Measurements from ENCODE around the gene GNPTG.

The GNPTG gene

GRCh38 chr16:1363501-1364041 lies 11.8 kb downstream of the GNPTG start:
- DNase-seq (ENCODE audit: low spot score in 2 of 2) (peak; percentile 59), ATAC-seq (replicated peaks; ENCODE audit: extremely low read depth, poor library complexity, severe bottlenecking) (peak; percentile 92)
- H3K36me3 Mint-ChIP-seq (ENCODE audit: insufficient read depth), result peaks cover 29% of the 10 kb centered on the region
- no peaks in the 10 kb centered on the region for H3K9me3 Mint-ChIP-seq
- no peaks in the 10 kb centered on the region for H3K4me1 Mint-ChIP-seq
- H3K27ac Mint-ChIP-seq (ENCODE audit: low read depth), result no peak overlapping the region
- H3K27me3 Mint-ChIP-seq, result no peaks in the 10 kb centered on the region
- H3K4me3 Mint-ChIP-seq, result no peak overlapping the region

DNA sequence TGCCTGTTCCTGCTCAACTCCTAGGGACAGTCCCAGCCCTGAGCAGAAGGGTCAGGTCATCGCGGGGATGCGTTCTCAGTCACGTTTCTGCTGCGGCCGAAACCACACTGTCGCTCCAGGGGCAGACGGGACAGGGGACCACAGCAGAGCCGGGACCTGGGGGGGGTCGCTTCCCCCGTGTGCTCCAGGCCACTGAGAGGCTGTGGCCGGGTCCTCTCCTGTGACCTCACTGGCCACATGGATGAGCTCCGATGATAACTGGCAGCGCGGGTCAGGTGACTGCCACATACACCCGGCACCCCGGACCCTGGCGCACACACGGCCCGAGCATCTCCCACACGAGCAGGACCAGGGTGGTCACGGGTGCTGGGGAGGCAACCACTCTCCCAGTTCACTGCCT lies 12.8 kb downstream of the GNPTG start:
- H3K27me3 Mint-ChIP-seq, result no peaks in the 10 kb centered on the region
- no peaks in the 10 kb centered on the region for H3K4me1 Mint-ChIP-seq
- no peak overlapping the region for H3K4me3 Mint-ChIP-seq
- DNase-seq (ENCODE audit: low spot score in 2 of 2) (no peak), ATAC-seq (replicated peaks; ENCODE audit: extremely low read depth, poor library complexity, severe bottlenecking) (no peak)
- H3K27ac Mint-ChIP-seq (ENCODE audit: low read depth), result no peak overlapping the region
- H3K36me3 Mint-ChIP-seq (ENCODE audit: insufficient read depth), result peaks cover 34% of the 10 kb centered on the region
- H3K9me3 Mint-ChIP-seq, result no peaks in the 10 kb centered on the region

DNA sequence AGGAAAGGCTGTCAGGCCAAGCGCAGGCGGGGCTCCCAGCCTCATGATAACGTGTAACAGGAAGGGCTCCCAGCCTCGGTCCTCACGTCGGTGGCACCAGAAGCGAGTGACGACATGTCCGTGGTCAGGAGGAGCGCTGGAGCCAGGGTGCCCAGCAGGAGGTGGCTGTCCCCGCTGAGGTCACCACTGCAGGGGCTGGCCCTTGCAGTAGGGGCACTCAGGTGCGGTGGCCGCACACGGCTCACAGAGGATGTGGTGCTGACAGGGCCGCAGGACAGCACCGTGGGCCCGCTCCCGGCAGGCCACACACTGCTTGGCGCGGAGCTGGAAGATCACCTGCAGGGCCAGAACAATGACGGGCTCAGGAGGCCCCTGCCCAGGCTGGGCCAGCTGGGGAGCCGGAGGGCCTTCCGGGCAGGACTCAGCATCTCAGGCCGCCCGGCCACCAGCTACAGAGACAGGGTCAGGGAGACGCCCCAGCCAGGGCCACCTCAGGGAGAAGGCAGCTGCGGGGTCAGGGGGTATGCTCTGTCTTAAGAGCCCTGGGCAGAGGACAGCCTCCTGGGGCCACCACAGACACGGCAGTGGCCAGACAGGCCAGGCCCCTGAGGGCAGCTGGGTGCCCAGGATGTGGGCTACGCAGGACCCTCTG lies 14.5 kb downstream of the GNPTG start:
- Mint-ChIP-seq H3K36me3 (ENCODE audit: insufficient read depth) (peaks cover 40% of the 10 kb centered on the region), H3K27ac (ENCODE audit: low read depth) (peak overlapping the region; percentile 83), H3K4me1 (no peaks in the 10 kb centered on the region), H3K4me3 (no peak overlapping the region), H3K9me3 (no peaks in the 10 kb centered on the region), H3K27me3 (no peaks in the 10 kb centered on the region)
- DNase-seq (ENCODE audit: low spot score in 2 of 2) (no peak), ATAC-seq (replicated peaks; ENCODE audit: extremely low read depth, poor library complexity, severe bottlenecking) (no peak)

DNA sequence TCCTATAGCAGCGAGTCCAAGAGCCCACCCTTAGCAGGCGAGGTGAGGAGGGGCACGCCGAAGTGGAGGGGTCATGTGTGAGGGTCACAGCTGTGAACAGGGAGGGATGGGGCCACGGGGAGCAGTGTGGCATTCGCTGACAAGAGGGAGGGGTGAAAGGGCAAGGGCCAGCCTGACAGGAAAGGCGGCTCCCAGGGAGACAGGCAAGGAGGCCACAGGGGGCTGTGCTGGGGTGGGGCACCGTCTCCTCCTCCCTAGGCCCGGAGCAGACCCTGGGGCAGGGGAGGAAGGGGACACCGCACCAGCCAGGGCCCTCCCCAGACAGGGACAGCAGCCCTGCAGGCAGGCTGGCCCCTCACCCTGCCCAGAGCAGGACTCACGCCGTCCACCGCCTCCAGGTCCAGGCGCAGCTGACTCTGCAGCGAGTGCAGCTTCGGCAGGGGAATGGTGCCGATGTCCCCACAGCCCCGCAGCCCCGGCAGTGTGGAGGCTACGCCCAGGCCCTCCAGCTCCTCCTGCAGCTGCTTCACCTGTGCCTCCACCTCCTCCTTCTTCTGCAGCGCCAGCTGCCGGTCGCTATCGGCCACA lies 15.1 kb downstream of the GNPTG start:
- H3K36me3 Mint-ChIP-seq (ENCODE audit: insufficient read depth), result peaks cover 40% of the 10 kb centered on the region
- no peaks in the 10 kb centered on the region for H3K9me3 Mint-ChIP-seq
- no peak for DNase-seq (ENCODE audit: low spot score in 2 of 2)
- no peak for ATAC-seq (replicated peaks; ENCODE audit: extremely low read depth, poor library complexity, severe bottlenecking)
- no peaks in the 10 kb centered on the region for H3K27me3 Mint-ChIP-seq
- H3K4me3 Mint-ChIP-seq, result no peak overlapping the region
- no peak overlapping the region for H3K27ac Mint-ChIP-seq (ENCODE audit: low read depth)
- no peaks in the 10 kb centered on the region for H3K4me1 Mint-ChIP-seq

DNA sequence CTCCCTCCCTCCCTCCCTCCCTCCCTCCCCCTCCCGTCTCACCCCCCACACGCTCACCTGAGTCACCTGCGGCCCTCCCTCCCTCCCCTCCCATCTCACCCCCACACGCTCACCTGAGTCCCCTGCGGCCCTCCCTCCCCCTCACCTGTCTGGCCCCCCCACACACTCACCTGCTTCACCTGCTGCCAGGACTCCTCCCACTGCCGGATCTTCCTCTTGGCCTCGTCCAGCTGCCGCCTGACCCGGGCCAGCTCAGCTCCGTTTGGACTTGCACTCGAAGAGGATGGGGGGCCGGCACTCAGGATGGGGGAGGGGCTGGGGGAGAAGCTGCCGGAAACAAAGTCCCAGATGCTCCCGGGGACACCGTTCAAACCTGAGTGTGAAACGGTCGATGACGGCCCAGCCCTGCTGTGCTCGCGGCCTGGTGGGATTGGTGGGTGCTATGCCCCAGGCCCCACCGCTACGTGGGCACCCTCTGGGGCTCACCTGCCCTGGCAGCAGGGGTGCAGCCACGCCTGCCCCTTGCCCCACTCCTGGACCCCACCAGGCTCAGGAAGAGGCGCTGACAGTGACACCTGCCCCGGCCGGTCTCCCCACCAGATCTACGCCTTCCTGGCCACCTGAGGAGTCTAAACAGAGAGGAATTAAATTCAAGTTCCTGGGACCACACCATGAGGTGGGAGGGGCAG lies 15.9 kb downstream of the GNPTG start:
- no peaks in the 10 kb centered on the region for H3K4me1 Mint-ChIP-seq
- no peaks in the 10 kb centered on the region for H3K9me3 Mint-ChIP-seq
- no peak for DNase-seq (ENCODE audit: low spot score in 2 of 2)
- H3K4me3 Mint-ChIP-seq, result no peak overlapping the region
- no peak overlapping the region for H3K27ac Mint-ChIP-seq (ENCODE audit: low read depth)
- no peak for ATAC-seq (replicated peaks; ENCODE audit: extremely low read depth, poor library complexity, severe bottlenecking)
- H3K27me3 Mint-ChIP-seq, result no peaks in the 10 kb centered on the region
- peaks cover 40% of the 10 kb centered on the region for H3K36me3 Mint-ChIP-seq (ENCODE audit: insufficient read depth)

DNA sequence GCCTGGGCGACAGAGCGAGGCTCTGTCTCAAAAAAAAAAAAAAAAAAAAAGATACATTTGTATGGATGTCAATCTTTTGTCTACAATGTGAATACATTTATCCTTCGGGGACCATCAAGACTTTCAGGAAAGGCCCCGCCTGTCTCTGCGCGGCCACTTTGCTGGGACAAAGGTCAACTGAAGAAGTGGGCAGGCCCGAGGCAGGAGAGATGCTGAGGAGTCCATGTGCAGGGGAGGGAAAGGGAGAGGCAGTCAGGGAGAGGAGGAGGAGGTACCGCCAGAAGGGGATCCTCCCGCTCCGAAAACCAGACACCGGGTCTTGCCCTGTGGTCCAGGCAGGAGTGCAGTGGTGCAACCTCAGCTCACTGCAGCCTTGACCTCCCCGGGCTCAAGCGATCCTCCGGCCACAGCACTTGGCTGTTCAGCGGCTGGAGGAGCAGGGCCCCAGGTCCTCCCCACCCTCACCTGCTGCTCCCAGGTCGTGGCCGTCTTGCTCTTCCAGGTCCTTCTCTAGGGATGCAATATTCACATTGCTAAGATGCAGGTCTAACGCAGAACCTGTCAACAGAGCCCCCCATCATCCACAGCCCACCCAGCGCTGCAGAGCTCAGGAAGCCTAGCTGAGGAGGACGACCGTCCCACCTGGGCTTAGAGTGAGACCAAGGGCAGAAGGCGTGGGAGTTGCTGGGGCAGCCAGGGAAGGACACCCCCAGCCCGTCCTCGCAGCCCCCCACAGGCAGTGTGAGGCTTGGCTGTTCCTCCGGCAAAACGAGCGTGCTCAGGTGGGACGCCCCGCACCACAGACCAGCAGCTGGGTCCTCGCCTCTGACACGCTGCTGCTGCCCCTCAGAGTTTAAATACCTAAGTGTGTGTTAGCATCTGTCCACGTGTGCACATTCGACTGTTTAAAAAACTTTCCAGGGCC lies 19.6 kb downstream of the GNPTG start:
- H3K4me3 Mint-ChIP-seq, result no peak overlapping the region
- no peaks in the 10 kb centered on the region for H3K27me3 Mint-ChIP-seq
- H3K36me3 Mint-ChIP-seq (ENCODE audit: insufficient read depth), result peaks cover 27% of the 10 kb centered on the region
- ATAC-seq (replicated peaks; ENCODE audit: extremely low read depth, poor library complexity, severe bottlenecking), result no peak
- DNase-seq (ENCODE audit: low spot score in 2 of 2), result no peak
- H3K9me3 Mint-ChIP-seq, result no peaks in the 10 kb centered on the region
- H3K27ac Mint-ChIP-seq (ENCODE audit: low read depth), result peak overlapping the region; percentile 59
- no peaks in the 10 kb centered on the region for H3K4me1 Mint-ChIP-seq

- DNase-seq (ENCODE audit: low spot score in 2 of 2) (no peak), ATAC-seq (replicated peaks; ENCODE audit: extremely low read depth, poor library complexity, severe bottlenecking) (no peak)
- peaks cover 25% of the 10 kb centered on the region for H3K36me3 Mint-ChIP-seq (ENCODE audit: insufficient read depth)
- H3K27me3 Mint-ChIP-seq, result no peaks in the 10 kb centered on the region
- H3K9me3 Mint-ChIP-seq, result no peaks in the 10 kb centered on the region
- no peak overlapping the region for H3K27ac Mint-ChIP-seq (ENCODE audit: low read depth)
- H3K4me3 Mint-ChIP-seq, result no peak overlapping the region
- H3K4me1 Mint-ChIP-seq, result no peaks in the 10 kb centered on the region
These were observed 20.7 kb downstream of the GNPTG start for GRCh38 chr16:1372292-1372950.

GRCh38 chr16:1374418-1375297 lies 22.9 kb downstream of the GNPTG start:
- H3K4me1 Mint-ChIP-seq, result peaks cover 15% of the 10 kb centered on the region
- ATAC-seq (replicated peaks; ENCODE audit: extremely low read depth, poor library complexity, severe bottlenecking), result no peak
- peak overlapping the region; percentile 74 for H3K27ac Mint-ChIP-seq (ENCODE audit: low read depth)
- no peaks in the 10 kb centered on the region for H3K9me3 Mint-ChIP-seq
- no peak overlapping the region for H3K4me3 Mint-ChIP-seq
- H3K36me3 Mint-ChIP-seq (ENCODE audit: insufficient read depth), result peaks cover 18% of the 10 kb centered on the region
- DNase-seq (ENCODE audit: low spot score in 2 of 2), result no peak
- H3K27me3 Mint-ChIP-seq, result no peaks in the 10 kb centered on the region

GRCh38 chr16:1375298-1375640 lies 23.5 kb downstream of the GNPTG start:
- DNase-seq (ENCODE audit: low spot score in 2 of 2) (no peak), ATAC-seq (replicated peaks; ENCODE audit: extremely low read depth, poor library complexity, severe bottlenecking) (no peak)
- no peak overlapping the region for H3K27ac Mint-ChIP-seq (ENCODE audit: low read depth)
- peaks cover 18% of the 10 kb centered on the region for H3K36me3 Mint-ChIP-seq (ENCODE audit: insufficient read depth)
- no peaks in the 10 kb centered on the region for H3K9me3 Mint-ChIP-seq
- H3K4me1 Mint-ChIP-seq, result peaks cover 20% of the 10 kb centered on the region
- H3K4me3 Mint-ChIP-seq, result no peak overlapping the region
- H3K27me3 Mint-ChIP-seq, result no peaks in the 10 kb centered on the region

DNA sequence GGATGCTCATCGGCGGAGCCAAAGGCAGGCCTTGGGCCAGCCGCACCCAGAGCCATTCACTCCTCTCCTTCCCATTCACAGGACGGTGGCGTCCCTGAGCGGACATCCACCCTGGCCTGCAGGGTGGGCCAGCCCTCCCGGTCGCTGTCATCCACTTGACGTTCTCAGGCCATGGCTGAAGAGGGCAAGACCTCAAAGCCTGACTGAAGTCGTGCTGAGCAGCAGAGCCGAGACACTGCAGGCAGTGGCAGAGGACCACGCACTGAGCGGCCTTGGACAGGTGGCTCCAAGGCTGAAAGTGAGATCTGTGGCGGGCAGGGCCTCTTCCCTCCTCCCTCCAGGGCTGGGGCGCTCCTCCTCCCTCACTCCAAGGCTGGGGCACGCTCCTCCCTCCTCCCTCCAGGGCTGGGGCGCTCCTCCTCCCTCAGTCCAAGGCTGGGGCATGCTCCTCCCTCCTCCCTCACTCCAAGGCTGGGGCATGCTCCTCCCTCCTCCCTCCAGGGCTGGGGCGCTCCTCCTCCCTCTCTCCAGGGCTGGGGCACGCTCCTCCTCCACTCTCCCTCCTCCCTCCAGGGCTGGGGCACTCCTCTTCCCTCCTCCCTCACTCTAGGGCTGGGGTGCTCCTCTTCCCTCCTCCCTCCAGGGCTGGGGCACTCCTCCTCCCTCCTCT lies 24.1 kb downstream of the GNPTG start:
- Mint-ChIP-seq H3K27ac (ENCODE audit: low read depth) (no peak overlapping the region), H3K4me3 (no peak overlapping the region), H3K4me1 (peaks cover 20% of the 10 kb centered on the region), H3K27me3 (no peaks in the 10 kb centered on the region), H3K36me3 (ENCODE audit: insufficient read depth) (peaks cover 17% of the 10 kb centered on the region), H3K9me3 (no peaks in the 10 kb centered on the region)
- no peak for ATAC-seq (replicated peaks; ENCODE audit: extremely low read depth, poor library complexity, severe bottlenecking)
- DNase-seq (ENCODE audit: low spot score in 2 of 2), result no peak

DNA sequence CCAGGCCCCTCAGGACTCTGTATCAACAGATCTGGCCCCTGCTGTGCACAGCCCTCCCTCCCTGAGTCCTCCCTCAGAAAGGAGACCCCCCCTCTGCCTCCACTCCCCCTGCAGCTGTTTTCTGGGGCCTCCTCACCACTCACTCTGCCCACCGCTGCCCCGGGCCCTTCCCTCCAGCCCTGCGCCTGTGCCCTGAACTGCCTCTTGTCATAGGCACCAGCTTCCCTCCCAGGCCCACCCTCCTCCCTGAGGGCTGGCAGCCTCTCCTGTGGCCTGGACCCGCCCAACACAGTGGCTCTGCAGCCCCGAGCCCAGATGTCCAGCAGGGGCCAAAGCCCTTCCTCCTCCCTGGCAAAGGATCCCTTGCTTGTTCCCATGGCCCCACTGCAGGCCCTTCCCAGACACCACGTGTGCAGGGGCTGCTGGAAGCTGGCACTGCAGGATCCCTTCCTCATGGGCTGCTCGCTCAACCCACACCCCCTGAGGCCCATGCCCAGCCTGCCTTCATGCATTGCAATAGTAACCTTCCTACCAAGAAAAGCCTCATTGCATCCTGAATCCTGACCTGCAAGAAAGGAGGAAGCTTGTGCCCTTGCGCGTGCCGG lies 25.8 kb downstream of the GNPTG start:
- peaks cover 22% of the 10 kb centered on the region for H3K36me3 Mint-ChIP-seq (ENCODE audit: insufficient read depth)
- H3K27ac Mint-ChIP-seq (ENCODE audit: low read depth), result no peak overlapping the region
- H3K4me3 Mint-ChIP-seq, result peak overlapping the region; percentile 77
- peaks cover 20% of the 10 kb centered on the region for H3K4me1 Mint-ChIP-seq
- H3K9me3 Mint-ChIP-seq, result no peaks in the 10 kb centered on the region
- DNase-seq (ENCODE audit: low spot score in 2 of 2), result no peak
- H3K27me3 Mint-ChIP-seq, result no peaks in the 10 kb centered on the region
- no peak for ATAC-seq (replicated peaks; ENCODE audit: extremely low read depth, poor library complexity, severe bottlenecking)

Data from central memory CD8-positive, alpha-beta T cell (primary cell).